Stimulated activated CD4-positive, alpha-beta T cell treated with anti-CD3 and anti-CD28 coated beads, Interleukin-2, amount 100 ng/mL, for 4 hours (primary cell): ENCODE measurements around the gene PROCA1.
"Not testable (repeated sequence)": the region's sequence is repeated elsewhere in the genome, so short reads cannot be mapped to it uniquely, and the experiment has no call there.

Experiments used
- DNase-seq: peaks from one replicate; pipeline ENCODE4 v3.0.0-alpha.2; 2020; ENCODE audit warnings: low read depth

Gene PROCA1

DNA sequence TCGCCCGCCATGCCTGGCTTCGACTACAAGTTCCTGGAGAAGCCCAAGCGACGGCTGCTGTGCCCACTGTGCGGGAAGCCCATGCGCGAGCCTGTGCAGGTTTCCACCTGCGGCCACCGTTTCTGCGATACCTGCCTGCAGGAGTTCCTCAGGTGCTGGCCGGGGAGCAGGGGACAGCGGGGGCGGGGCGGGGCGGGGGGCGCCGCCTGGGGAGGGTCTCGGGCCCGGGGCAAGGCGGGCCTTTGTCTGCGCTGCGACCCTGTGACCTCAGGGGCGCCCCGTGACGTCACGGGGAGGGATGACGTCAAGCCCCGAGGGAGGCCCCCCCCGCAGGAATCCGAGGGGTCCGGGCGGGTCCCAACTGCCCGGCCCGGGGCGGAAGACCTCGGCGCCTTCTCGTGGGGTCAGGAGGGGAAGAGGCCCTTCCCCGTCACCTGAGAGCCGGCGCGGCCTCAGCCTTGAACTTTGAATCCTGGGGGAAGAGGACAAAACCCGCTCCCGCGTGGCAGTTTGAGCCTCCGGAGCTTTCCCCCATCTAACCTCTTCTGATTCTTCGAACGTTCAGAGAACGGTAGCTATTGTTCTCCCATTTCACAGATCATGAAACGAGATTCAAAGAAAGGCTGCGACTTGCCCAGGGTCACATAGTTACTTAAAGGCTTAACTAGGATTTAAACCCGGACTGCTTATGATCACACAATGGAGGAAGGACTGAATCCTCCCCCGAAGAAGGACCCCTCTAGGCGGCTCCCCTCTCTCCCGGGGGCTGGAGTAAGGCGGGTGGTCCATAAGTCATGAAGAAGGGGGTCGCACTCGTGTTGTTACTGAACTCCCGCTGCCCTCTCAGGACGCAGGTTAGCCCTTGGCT lies 32.6 kb upstream of the PROCA1 start:
- peak; percentile 63 for DNase-seq

DNA sequence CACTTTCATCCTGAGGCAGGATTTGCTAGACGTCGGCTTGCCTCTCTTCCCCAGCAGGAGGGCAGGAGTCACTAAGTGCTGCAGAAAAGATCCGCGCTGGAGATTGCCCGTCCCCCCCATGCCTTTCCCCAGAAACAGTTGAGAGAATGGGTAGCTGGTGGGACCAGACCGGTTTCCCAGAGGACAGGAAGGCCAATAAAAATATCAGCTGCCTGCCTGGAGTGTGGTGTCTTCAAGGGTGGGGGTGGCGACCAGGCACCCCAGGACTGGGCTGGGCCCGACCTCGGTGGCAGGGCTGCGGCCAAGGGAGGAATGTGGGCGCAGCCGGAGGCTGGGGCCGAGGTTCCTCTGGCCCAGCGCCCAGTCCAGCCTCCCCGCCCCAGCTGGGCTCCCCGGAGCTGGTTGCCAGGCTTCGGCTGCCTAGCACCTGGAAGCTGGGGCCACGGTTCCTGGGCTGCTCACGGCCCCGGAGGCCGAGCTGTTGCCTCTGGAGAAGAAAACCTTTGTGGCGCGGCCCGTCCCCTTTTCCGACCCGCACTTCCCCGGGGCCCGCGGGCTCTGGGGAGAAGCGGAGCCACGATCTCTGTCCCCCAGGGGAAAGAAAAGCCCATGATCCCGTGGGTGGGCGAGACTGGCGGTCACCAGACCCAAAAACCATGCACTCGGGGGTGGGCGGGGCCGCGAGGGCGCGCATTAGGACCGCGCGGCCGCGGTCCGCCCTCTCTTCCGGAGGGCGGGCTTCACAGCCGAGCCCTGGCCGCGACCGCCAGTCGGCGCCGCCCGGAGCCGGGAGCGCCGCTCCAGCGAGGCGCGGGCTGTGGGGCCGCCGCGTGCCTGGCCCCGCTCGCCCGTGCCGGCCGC lies 31.8 kb upstream of the PROCA1 start, which contains the start of gene TRAF4:
TSS of gene TRAF4 (plus strand) at position 769 of the 861 bp plus-strand sequence. CDS start 102 bp downstream, outside the sequence.
- peak; percentile 70 for DNase-seq

- DNase-seq, result no peak
Observed at GRCh38 chr17:28741358-28742349, 30.0 kb upstream of the PROCA1 start.

DNA sequence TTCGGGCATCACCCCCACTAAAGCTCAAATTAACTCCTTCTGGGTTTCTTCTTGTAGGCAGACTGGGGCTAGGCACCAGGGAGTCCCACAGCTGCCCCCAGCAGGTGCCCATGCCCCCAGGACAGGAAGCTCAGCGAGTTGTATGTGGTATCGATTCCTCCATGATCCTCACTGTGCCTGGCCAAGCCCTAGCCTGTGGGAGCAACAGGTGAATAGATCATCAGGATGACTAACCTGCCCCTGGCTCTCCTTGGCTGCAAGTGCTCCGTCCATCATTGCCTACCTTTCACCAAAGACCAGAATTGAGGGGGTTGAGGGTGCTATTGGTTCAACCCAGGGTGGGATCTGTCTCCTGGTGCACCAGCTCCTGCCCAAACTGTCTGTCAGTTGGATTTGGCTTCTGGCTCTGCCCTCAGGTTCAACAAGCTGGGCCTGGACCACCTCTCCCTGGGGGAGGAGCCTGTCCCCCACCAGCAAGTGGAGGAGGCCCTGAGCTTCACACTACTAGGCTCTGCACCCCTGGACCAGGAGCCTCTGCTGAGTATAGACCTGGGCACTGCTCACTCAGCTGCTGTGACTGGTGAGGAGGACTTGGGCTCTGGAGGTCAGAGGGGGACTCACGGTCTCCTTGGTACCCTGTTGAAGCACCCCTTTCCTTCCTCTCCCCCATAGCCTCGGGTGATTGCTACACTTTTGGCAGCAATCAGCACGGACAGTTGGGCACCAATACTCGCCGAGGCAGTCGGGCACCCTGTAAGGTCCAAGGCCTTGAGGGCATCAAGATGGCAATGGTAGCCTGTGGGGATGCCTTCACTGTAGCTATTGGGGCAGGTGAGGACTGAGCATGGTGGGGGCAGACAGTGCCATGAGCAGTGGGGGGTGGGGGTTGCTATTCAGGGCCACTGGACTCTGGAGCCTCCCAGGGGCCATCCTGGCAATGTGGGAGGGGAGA lies 29.0 kb upstream of the PROCA1 start:
- DNase-seq, result no peak

DNA sequence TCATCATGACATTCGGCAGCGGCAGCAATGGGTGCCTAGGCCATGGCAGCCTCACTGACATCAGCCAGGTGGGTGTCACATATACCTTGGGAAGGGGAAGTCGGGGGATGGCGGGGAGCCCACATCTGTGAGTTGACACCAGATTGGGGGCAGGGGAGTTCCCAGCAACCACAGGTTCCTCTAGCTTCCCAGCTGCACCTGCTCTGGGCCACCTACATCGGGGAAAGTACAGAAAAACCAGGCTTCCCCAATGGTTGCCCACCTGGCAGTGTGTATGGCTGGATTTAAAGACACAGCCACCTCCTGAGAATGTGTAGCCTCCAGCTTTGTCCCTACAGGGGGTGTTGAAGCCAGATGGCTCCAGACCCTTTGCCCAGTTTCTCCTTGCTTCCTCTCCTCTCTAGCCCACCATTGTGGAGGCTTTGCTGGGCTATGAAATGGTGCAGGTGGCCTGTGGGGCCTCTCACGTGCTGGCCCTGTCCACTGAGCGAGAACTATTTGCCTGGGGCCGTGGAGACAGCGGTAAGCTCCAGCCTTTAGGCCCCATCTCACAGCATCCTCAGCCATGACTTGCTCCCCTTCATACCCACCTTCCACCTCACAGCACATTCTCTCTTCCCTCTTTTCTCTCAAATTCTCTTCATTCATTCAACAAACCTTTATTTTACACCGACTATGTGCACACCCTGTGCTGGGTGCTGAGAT lies 27.1 kb upstream of the PROCA1 start:
- DNase-seq, result peak; percentile 80

DNA sequence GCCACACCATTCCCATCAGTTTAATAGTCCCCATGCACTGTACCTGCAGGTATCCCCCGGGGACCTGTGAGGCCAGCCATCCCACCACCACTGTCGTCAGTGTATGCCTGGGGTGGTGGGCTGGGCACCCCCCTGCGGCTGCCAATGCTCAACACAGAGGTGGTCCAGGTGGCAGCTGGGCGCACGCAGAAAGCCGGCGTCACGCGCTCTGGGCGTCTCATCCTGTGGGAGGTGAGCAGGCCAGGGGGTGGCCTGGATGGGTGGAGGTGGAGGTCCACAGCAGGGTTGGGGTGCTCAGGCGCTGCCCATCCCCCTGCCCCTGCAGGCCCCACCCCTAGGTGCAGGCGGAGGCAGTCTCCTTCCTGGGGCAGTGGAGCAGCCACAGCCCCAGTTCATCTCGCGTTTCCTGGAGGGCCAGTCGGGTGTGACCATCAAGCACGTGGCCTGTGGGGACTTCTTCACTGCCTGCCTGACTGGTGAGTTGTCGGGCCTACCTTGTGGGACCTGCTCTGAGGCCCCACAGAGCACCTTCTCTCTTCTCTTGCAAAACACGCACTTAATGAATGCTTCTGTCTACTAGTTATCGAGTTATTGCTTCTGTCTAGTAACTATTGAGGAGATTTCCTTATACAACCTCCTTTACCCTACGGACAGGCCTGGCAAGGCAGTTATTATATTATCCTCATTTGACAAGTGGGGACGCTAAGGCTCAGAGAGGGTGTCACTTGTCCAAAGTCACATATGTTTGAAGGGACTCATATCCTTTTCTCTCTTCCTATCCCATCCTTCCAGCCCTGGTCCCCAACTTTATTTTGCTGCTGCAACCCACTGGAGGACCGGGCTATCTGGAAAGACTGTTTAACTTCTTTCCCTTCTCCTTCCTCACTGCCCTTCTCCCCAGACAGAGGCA lies 26.3 kb upstream of the PROCA1 start:
- DNase-seq, result no peak

DNA sequence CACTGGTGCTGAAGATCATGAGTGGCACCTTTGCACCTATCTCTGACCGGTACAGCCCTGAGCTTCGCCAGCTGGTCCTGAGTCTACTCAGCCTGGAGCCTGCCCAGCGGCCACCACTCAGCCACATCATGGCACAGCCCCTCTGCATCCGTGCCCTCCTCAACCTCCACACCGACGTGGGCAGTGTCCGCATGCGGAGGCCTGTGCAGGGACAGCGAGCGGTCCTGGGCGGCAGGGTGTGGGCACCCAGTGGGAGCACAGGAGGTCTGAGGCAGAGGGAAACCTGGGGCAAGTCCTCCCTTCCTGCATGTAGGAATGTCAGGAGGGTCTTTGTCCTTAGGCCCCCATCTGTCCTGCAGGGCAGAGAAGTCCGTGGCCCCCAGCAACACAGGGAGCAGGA lies 25.6 kb upstream of the PROCA1 start:
- DNase-seq, result no peak

- not testable (repeated sequence) for DNase-seq
Observed at GRCh38 chr17:28735913-28736769, 24.5 kb upstream of the PROCA1 start.

DNA sequence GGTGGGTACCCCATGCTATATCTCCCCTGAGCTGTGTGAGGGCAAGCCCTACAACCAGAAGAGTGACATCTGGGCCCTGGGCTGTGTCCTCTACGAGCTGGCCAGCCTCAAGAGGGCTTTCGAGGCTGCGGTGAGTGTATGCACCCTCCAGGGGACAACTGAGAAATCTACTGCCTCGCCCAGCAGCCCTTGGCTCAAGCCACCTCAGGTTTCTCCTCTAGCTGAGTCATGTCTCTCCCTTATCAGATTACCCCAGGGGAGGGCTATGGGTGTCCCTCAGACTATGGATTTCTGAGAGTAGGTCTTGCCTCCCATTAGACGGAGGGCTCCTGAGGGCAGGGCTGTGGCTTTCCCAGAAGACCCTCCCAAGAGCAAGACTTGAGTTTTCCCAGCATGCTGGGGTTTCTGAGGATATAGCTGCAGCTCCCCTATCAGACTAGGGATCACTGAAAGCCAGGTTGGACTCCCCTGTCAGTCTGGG lies 23.6 kb upstream of the PROCA1 start:
- DNase-seq, result no peak

DNA sequence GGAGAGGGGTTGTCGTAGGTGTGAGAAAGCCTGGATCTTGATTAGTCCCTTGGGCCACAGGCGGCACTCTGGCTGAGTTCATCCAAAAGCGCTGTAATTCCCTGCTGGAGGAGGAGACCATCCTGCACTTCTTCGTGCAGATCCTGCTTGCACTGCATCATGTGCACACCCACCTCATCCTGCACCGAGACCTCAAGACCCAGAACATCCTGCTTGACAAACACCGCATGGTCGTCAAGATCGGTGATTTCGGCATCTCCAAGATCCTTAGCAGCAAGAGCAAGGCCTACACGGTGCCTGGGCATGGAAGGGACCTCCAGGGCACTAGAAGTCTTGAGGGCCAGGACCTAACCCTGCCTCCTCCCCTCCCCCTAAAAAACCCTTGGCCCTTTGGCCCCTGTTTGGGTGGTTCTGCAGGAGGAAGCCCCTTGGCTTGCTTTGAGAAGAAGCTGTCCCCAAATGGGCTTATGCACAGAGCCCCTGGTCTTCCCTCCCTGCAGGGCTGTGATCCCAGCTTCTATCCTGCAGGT lies 23.1 kb upstream of the PROCA1 start:
- no peak for DNase-seq

GRCh38 chr17:28733346-28733745 lies 21.7 kb upstream of the PROCA1 start:
- no peak for DNase-seq

GRCh38 chr17:28729950-28730330 lies 18.3 kb upstream of the PROCA1 start:
- no peak for DNase-seq

- peak; percentile 97 for DNase-seq
Observed at GRCh38 chr17:28728364-28729200, 16.9 kb upstream of the PROCA1 start, which contains the start of gene NEK8. Gene NEK8 (plus strand): TSS chr17:28728788. CDS start chr17:28728814, 26 bp downstream.

- DNase-seq, result peak; percentile 88
Observed at GRCh38 chr17:28726627-28727491, 15.2 kb upstream of the PROCA1 start.

GRCh38 chr17:28726226-28726626 lies 14.5 kb upstream of the PROCA1 start, which contains the start of gene TLCD1:
Gene TLCD1 (minus strand): TSS chr17:28726233. CDS start chr17:28726097, 136 bp downstream.
- DNase-seq, result no peak
